ENCODE data around the gene HDAC10.
A peak's percentile ranks its signal among the peaks of the same experiment; 100 is the strongest.

Gene HDAC10

GRCh38 chr22:50201191-50202129 is 49.6 kb downstream of the HDAC10 start:
- DNase-seq (ENCODE audit: low read depth): no peak

GRCh38 chr22:50200461-50201190 is 50.4 kb downstream of the HDAC10 start, which contains the start of gene SELENOO:
SELENOO (plus strand) TSS chr22:50201011; CDS start chr22:50201037, 26 bp downstream.
- DNase-seq (ENCODE audit: low read depth): peak; percentile 87

GRCh38 chr22:50199829-50200460 is 51.1 kb downstream of the HDAC10 start:
- no peak for DNase-seq (ENCODE audit: low read depth)

GRCh38 chr22:50199251-50199721 is 51.8 kb downstream of the HDAC10 start:
- DNase-seq (ENCODE audit: low read depth): no peak

- DNase-seq (ENCODE audit: low read depth): no peak
These were observed 52.4 kb downstream of the HDAC10 start for GRCh38 chr22:50198624-50199017.

- DNase-seq (ENCODE audit: low read depth): no peak
These were observed 53.0 kb downstream of the HDAC10 start for GRCh38 chr22:50197856-50198623.

- no peak for DNase-seq (ENCODE audit: low read depth)
These were observed 53.9 kb downstream of the HDAC10 start for GRCh38 chr22:50197000-50197800.

GRCh38 chr22:50196256-50196655 is 54.8 kb downstream of the HDAC10 start:
- DNase-seq (ENCODE audit: low read depth): no peak
